GM21619 (cell line): ENCODE results near the gene MORN5.

Experiments used
- ATAC-seq: cut with Tn5 transposase; IDR thresholded peaks from one replicate; pipeline ENCODE4 v1.9.1; 2021; ENCODE audit not compliant: unreplicated experiment

Gene MORN5

GRCh38 chr9:122124528-122124927 is 35.2 kb upstream of the MORN5 start:
- ATAC-seq: no peak

- peak; percentile 62 for ATAC-seq
These were observed 34.6 kb upstream of the MORN5 start for GRCh38 chr9:122125158-122125508.

- ATAC-seq: no peak
These were observed 34.0 kb upstream of the MORN5 start for GRCh38 chr9:122125509-122126330.

GRCh38 chr9:122126331-122127261 is 33.1 kb upstream of the MORN5 start:
- ATAC-seq: no peak

GRCh38 chr9:122127396-122127798 is 32.3 kb upstream of the MORN5 start:
- ATAC-seq: no peak

- ATAC-seq: no peak
These were observed 31.4 kb upstream of the MORN5 start for GRCh38 chr9:122128007-122128968.

GRCh38 chr9:122128969-122129343 is 30.8 kb upstream of the MORN5 start:
- ATAC-seq: no peak

- ATAC-seq: no peak
These were observed 29.7 kb upstream of the MORN5 start for GRCh38 chr9:122129969-122130368.

- ATAC-seq: no peak
These were observed 28.9 kb upstream of the MORN5 start for GRCh38 chr9:122130837-122131236.

- no peak for ATAC-seq
These were observed 28.2 kb upstream of the MORN5 start for GRCh38 chr9:122131401-122132001.

- ATAC-seq: no peak
These were observed 27.2 kb upstream of the MORN5 start for GRCh38 chr9:122132539-122132938.

GRCh38 chr9:122133263-122133983 is 26.3 kb upstream of the MORN5 start:
- ATAC-seq: no peak

- no peak for ATAC-seq
These were observed 25.6 kb upstream of the MORN5 start for GRCh38 chr9:122133984-122134535.

GRCh38 chr9:122134822-122135528 is 24.7 kb upstream of the MORN5 start:
- ATAC-seq: no peak

GRCh38 chr9:122135529-122135859 is 24.2 kb upstream of the MORN5 start:
- ATAC-seq: no peak

- no peak for ATAC-seq
These were observed 21.0 kb upstream of the MORN5 start for GRCh38 chr9:122138560-122139268.

- no peak for ATAC-seq
These were observed 19.1 kb upstream of the MORN5 start for GRCh38 chr9:122140368-122141193.

GRCh38 chr9:122141671-122142070 is 18.0 kb upstream of the MORN5 start:
- ATAC-seq: no peak
